Mucosa of descending colon (tissue), 3 donors: ENCODE measurements around the gene SACS. TPM values are rescaled to one million over a fixed set of nuclear protein-coding genes. Genes with fewer than 3 reads are reported as not detected.

Experiments used
- ATAC-seq: fragments of 200-7000 bp; cut with Tn5 transposase; one replicate; pipeline ENCODE4 v1.9.1; 2020; ENCODE audit warnings: mild to moderate bottlenecking, moderate library complexity
- DNase-seq, 3 donors: peaks; one replicate each; pipeline ENCODE4 v3.0.0-alpha.2; 2020
- H3K36me3 ChIP-seq: fragments of 200-600 bp; one replicate; pipeline ENCODE4 v1.8.0; 2021; ENCODE audit warnings: low read depth, mild to moderate bottlenecking
- H3K4me1 ChIP-seq: fragments of 200-600 bp; one replicate; pipeline ENCODE4 v1.8.0; 2021; ENCODE audit warnings: low read depth, mild to moderate bottlenecking
- H3K4me3 ChIP-seq: fragments of 200-600 bp; one replicate; pipeline ENCODE4 v1.8.0; 2021; ENCODE audit warnings: mild to moderate bottlenecking
- H3K9me3 ChIP-seq: fragments of 200-600 bp; one replicate; pipeline ENCODE4 v1.8.0; 2021; ENCODE audit warnings: mild to moderate bottlenecking
- CTCF ChIP-seq: fragments of 200-600 bp; IDR thresholded peaks from one replicate; pipeline ENCODE4 v1.8.0; 2022; ENCODE audit warnings: antibody characterized with exemption, mild to moderate bottlenecking
- intact Hi-C, 2 donors: fragments of 100-400 bp; cut with DNase I in 1 of 2; cut with micrococcal nuclease in 1 of 2; formaldehyde crosslinking; loops; one replicate each; pipeline versions ENCODE4 v1.11.0 to v1.11.1; 2022; cut with DNase I, micrococcal nuclease
- total RNA-seq, 3 donors: library from RNA; stranded (reverse); fragmentation: NEBNext Ultra II Directional in 2 of 3; extraction: Animal tissue kit (Norgen Biotek cat#: 25700) in 2 of 3; gene quantifications; one replicate each; pipeline versions ENCODE4 v1.2.1 to v1.2.4, GENCODE V29; 2021 to 2023
- donor health status: DM: no; HTN: no; CAD: no; lungs with moderate emphysema.
- donor health status: DM: no; HTN: no; CAD: no.
- donor health status: DM: no; HTN: yes; CAD: no.

The SACS gene
- total RNA-seq, 3 donors from 2014 or later = 2.1 to 19.0 (median 3.7) TPM

GRCh38 chr13:23432626-23433025 is 876 bp downstream of the SACS start:
- intact Hi-C loops = no loop called here
- no peak for ATAC-seq
- H3K4me3 ChIP-seq = no peak overlapping the region
- no peaks in the 10 kb centered on the region for H3K36me3 ChIP-seq
- no peak for TF ChIP-seq CTCF
- no peaks in the 10 kb centered on the region for H3K4me1 ChIP-seq
- DNase-seq = no peak
- no peaks in the 10 kb centered on the region for H3K9me3 ChIP-seq

GRCh38 chr13:23430664-23431063 is 2.8 kb downstream of the SACS start:
- intact Hi-C loops = no loop called here
- no peak for DNase-seq
- Histone ChIP-seq H3K9me3 (no peaks in the 10 kb centered on the region), H3K36me3 (no peaks in the 10 kb centered on the region), H3K4me3 (no peak overlapping the region), H3K4me1 (no peaks in the 10 kb centered on the region)
- ATAC-seq = no peak
- TF ChIP-seq CTCF = no peak

- Histone ChIP-seq H3K4me1 (no peaks in the 10 kb centered on the region), H3K4me3 (no peak overlapping the region), H3K9me3 (no peaks in the 10 kb centered on the region), H3K36me3 (no peaks in the 10 kb centered on the region)
- no peak for ATAC-seq
- no peak for TF ChIP-seq CTCF
- intact Hi-C loops = no loop called here
- no peak for DNase-seq
These were observed 5.5 kb downstream of the SACS start for GRCh38 chr13:23427881-23428528.

GRCh38 chr13:23427342-23427843 is 6.1 kb downstream of the SACS start:
- H3K4me3 ChIP-seq = no peak overlapping the region
- no peak for DNase-seq
- H3K4me1 ChIP-seq = no peaks in the 10 kb centered on the region
- intact Hi-C loops = no loop called here
- no peaks in the 10 kb centered on the region for H3K9me3 ChIP-seq
- no peak for TF ChIP-seq CTCF
- no peaks in the 10 kb centered on the region for H3K36me3 ChIP-seq
- peak; percentile 44 for ATAC-seq

GRCh38 chr13:23421596-23421995 is 11.9 kb downstream of the SACS start:
- DNase-seq (no peak), ATAC-seq (no peak)
- no peak for TF ChIP-seq CTCF
- Histone ChIP-seq H3K4me3 (no peak overlapping the region), H3K36me3 (no peaks in the 10 kb centered on the region), H3K4me1 (no peaks in the 10 kb centered on the region), H3K9me3 (no peaks in the 10 kb centered on the region)
- intact Hi-C loops = no loop called here
